Astrocyte of the hippocampus (primary cell): ENCODE measurements around the gene SELPLG.

Source experiments
- DNase-seq: peaks from one replicate; pipeline ENCODE4 v3.0.0; 2011; ENCODE audit warnings: low read depth, low spot score

SELPLG gene

DNA sequence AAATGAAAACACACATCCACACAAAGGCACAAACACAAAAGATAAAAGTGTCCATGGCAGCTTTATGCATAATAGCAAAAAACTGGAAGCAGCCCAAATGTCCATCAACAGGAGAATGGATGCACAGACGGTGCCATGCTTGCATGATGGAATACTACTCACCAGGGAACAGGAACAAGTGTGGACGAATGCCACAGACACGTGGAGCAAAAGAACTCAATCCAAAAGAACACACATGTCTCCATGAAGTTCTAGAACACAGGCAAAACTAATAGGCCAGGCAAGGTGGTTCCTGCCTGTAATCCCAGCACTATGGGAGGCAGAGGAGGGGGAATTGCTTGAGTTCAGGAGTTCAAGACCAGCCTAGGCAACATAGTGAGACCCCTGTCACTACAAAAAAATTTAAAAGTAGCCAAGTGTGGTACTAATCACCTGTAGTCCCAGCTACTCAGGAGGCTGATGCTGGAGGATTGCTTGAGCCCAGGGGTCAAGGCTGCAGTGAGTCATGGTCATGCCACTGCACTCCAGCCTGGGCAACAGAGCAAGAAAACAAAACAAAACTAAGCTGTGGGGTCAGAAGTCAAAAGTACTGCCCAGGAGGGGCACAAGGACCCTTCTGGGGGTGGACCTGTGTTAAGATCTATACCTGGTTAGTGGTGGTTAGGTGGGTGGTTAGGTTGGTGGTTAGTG, 28.5 kb downstream of the SELPLG start:
- DNase-seq, result no peak

DNA sequence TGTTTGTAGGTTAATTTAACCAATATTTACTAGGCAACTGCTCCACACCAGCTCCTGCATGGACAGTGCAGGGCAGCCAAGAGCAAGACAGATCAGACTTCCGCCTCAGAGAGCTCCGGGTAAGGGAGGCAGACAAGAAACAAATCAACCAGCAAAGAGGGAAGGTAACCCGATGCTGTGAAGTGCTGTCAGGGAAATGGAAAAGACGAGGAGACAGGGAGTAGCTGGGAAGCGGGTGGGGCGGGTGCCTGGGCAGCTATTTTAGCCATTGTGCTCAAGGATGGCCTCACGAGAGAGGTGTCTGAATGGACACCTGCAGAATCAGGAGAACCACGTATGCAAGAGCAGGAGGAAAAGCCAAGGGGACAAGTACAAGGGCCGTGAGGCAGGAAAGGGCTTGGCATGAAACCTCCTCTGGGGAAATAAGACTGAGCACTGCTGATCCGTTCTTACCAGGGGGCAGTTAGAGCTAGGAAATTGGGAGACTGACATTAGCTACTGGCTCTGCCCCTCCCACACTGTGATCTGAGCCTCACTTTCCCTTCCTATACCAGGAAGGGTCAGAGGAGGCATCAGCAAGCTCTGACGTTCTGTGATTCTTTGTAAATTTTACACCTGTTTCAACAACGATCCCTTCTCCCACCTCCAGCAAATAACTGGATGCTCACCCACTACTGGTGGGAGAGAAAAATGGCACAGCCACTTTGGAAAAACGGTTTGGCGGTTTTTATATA, 29.3 kb downstream of the SELPLG start:
- DNase-seq, result no peak

DNA sequence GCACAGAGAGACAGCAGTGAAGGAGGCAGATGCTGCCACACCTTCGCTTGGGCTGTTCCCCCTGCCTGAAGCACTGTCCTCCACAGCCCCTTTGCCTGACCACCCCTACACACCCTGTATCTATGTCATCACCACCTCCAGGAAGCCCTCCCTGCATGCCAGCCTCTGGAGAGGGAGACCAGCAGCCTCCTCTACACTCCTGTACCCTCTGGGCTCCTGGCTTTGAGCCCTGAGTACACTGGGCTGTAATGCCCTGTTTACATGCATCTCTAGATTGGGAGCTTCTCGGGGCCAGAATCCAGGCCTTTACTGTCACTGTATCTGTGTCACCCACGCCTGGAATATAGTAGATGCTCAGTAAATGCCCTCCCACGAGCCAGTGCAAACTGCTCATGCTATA, 30.0 kb downstream of the SELPLG start:
- DNase-seq, result no peak

DNA sequence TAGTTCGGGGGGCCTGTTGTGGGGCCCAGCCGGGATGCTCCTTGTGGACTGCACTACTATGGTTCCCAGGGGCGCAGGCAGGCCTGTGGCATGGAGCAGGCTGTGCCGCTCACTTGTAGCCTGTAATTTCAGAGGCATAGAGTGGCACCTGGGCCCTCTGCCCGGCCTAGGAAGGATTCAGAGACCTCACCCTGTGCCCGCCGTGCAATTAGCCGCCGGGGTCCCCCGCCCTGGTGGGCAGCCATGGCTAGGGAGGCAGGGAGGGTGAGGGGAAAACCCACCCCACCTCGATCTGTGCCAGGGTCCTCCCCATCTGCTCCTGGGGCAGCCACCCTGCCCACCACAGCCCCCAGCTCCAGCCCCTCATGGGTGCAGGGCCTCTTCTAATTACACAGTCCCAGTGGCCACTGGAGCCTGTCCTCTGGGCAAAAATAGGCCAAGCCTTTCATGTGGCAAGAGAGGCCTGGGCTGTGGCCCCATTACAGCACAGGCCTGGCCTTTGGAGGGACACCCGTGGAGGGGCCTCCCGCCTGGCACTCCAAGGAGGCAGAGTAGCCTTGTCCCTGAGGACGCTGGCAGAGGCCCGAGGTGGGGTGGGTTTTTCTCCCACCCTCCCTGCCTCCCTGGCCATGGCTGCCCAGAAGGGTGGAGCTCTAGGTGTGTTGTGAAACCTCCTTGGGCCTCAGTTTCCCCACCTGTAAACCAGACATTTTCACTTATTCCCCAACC, 30.6 kb downstream of the SELPLG start:
- no peak for DNase-seq

DNA sequence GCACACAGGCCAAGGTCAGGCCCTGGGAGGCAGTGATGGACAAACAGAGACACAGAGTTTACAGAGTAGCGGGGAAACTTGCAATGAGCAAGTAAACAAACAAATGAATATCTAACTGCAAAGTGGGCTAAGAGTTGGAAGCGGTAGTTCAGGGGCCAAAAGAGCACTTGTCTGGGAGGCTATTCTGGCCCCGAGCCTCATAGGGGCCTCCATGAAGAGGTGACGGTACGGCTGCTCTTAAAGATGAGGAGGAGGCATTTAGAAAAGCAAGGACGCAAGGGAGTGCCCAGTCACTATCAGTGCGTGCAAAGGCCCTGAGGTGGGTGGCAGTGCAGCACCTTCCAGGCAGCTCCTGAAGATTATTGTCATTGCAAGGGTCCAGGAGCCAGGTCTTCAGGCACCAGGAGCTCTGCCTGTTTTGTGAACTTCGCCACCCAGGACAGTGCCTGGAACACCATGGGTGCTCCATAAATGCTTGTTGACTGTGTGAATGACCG, 31.4 kb downstream of the SELPLG start:
- DNase-seq, result no peak

DNA sequence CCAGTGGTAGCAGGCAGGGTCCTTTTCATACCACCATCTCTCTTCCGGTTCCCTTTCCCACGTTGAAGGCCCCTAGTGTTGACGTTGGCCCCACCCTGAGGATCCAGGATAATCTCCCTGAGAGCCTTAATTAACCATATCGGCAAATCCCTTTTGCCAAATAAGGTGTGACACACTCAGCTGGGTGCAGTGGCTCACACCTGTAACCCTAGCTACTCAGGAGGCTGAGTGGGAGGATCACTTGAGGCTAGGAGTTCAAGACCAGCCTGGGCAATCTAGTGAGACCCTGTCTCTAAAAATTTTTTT, 33.0 kb downstream of the SELPLG start:
- no peak for DNase-seq

DNA sequence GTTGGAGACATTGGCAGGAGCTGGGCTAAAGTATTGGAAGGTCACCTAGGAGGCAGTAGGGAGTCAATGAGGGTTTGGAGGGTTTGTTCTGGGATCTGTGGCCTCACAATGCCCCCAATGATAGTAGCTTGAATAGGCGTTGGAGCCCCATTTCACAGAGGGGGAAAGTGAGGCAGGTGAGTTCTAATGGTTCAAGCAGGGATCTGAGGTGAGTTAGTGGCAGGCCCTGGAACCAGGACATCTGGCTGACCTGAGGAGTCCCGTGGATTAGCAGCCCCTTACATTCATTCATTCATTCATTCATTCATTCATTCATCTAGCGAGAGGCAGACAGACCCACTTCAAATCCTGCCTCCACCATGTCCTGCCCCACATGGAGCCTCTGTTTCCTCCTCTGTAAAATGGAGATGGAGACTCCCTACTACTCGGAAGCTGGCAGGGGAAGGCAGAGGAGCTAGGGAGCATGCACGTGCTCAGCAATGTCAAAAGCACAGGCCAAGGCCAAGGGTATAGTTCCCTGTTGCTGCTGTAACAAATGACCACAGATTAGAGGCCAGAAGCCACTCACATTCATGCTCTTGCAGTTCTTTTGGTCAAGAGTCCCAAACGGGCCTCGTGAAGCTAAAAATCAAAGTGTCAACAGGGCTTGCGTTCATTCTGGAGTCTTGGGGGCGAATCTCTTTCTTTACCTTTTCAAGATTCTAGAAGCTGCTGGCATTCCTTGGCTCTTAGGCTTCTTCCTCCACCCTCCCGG, 33.6 kb downstream of the SELPLG start:
- no peak for DNase-seq

DNA sequence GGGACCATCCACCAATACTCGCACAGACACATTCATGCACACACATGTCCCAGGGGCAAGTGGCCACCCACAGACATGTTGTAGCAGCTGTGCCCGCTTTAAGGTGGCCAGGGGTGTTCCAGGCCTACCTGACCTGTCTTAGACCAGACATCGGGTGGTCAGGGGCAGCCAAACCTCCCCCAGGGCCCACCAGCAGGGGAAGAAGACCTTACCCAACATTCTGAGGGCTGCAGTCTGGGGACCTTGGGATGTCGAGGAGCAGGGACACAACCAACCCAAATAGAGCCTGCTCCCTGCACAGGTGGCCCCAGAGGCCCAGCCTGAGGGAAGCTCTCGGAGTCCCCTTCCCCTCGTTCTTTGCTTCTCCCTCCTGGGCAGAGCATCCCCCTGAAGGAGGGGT, 34.2 kb downstream of the SELPLG start:
- DNase-seq, result no peak

DNA sequence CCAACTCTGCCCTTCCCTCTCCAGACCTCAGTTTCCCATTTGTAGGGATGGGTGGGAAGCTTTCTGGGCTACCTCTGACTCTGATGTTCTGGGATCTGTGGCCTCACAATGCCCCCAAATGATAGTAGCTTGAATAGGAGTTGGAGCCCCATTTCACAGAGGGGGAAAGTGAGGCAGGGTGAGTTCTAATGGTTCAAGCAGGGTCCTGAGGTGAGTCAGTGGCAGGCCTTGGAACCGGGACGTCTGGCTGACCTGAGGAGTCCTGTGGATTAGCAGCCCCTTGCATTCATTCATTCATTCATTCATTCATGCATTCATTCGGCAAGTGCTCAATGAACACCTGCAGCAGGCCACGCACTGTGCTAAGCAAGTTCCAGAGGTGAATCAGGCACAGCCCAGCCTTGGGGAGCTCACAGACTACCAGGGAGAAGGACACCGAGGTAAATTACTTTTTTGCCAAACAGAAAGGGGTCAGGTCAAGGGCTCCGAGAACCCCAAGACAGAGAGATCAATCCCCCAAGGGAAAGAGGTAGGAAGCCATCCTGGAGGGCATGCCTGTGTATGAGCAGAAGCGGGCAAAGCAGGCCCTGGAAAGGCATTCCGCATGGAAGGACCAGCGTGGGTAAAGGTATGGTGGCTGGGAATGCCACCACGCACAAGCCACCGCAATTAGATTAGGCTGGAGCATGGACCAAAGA, 35.0 kb downstream of the SELPLG start:
- no peak for DNase-seq

DNA sequence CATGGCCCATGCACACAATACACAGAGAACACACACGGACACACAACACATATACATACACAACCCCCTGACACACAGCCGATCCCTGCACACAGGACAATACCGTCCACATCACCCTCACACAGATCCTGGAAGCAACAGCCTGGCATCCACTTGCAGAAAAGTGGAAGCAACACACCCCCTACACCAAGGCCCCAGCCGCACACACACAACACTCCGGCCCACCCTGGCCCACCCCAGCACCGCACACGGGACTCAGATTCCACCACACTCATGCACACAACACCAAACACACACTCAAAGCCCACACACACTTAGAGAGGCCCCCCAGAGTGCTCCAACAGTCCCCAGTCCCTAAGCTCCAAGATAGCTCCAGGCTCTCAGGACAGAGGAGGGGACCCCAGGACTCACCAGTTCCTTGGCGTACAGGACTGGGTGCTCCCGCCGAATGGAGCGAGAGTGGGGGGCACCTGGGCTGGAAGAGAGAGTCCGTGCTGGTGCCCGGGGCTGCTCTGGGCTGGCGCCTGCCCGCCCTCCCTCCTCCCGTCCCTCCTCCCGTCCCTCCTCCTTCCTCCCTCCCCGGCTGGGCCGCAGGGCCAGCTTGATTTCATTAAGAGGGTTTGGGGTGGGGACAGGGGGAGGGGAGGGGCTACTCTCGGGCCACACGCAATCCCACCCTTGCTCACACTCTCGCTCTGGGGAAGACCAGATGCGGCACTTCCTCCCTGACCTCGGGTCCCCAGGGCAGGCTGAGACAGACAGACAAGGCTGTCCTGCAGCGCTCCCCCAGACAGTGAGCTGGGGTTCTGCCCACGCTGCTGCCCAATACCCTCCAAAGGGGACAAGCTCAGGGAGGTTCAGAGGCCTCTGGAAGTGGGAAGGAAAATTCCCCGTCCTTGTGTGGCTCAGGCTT, 35.9 kb downstream of the SELPLG start, which contains the start of gene TMEM119:
Gene TMEM119 (minus strand): TSS at position 526 of the 913 bp plus-strand sequence. CDS start 5,701 bp downstream, outside the sequence.
- peak; percentile 49 for DNase-seq

DNA sequence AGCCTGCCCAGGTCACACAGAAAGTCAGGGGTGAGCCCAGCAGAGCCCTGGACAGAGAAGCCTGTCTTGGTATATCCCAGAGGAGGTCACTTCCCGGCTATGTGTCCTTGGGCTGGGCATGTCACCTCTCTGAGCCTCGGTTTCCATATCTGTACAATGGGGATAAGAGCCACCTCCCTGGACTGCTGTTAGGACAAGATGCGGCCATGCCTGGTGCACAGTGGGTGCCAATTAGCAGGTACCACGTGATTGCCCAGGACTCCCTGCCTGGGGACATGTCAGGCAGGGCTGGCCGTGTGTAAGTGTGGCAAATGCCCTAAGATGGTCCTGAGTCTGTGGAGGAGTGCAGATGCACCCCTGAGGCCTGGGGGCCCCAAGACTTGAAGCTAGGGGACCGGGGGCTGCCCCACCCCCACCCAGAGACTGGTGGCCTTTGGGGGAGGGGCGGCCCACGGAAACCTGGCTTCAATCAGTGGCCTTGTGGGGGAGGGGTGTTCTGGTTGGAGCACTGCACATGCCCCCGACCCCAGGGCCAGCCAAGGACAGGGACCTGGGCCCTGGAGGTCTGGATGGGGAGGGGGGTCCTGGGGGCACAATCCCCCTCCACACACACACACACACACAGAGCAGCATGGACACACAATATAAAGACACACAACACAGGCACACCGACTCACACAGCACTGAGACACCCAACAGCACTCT, 36.7 kb downstream of the SELPLG start:
- DNase-seq, result no peak

DNA sequence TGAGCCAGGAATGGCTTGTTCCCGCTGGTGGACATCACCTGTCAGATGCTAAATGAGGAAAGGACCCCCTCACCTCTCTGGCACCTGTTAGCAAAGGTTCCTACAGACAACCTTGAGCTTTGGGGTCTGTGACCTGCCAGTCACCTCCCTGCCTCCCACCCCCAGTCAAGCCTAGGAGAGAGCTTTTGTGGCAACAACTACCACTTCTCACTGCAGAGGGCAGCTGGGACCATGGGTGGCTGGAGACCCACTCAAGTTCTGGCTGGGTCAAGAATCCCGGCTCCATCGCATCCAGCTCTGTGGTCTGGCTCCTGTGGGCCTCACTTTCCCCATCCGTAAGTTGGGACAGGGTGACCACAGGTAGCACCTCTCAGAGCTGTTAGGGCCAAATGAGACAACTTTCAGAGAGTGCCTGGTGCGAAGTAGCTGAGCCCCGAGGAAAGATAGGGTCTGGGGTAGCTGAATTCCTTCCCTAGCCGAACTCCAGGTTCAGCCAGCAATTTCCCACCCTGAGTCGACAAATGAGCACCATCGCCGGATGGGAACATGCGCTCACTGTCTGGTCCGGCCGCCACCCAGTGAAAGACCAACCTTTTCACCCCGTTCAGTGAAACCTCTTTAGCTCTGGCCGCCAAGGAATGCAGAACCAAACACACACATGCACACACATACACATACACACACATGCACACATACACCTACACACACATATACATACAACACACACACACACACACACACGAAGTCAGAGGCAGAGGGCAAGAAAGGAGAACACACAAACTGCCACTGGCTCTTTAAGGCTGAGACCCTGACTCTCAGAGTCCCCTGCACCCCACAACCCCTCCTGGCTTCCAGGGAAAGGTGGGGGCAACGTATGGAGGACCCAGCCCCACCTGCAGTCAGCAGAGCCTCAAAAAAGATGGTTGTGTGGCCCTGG, 37.7 kb downstream of the SELPLG start:
- no peak for DNase-seq

DNA sequence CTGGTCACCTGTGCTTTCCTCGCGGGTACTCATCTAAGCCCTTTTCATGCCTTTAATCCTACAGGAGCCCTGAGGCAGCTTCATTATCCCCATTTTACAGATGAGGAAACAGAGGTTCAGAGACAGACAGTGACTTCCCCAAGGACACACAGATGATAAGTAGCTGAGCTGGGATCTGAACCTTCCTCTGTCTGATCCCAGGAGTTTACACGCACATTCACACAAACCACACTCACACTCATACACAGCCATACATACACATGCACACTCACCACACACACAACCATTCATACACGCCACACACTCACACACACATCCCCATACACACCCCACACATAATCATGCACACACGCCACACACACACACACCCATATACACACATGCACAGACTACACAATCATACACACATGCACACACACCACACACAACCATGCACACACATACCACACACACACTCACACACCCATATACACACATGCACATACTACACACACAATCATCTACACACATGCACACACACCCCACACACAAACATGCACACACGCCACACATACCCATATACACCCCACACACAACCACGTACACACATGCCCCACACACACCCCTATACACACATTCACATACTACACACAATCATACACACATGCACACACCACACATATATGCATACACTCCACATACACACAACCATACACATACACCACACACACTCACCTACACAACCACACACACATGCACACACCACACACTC, 38.6 kb downstream of the SELPLG start:
- no peak for DNase-seq

DNA sequence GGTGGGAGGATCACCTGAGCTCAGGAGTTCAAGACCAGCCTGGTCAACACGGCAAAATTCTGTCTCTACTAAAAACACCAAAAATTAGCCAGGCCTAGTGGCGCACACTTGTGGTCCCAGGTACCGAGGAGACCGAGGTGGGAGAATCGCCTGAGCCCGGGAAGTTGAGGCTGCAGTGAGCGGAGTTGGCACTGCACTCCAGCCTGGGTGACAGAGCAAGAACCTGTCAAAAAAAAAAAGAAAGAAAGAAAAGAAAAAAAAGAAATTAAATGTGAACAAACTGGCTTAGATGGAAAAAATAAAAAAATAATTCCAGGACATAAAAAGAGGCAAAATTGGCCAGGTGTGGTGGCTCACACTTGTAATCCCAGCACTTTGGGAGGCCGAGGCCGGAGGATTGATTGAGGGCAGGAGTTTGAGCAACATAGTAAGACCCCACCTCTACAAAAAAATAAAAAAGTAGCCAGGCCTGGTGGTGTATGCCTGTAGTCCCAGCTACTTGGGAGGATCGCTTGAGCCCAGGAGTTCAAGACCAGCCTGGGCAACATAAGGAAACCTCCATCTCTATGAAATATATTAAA, 39.3 kb downstream of the SELPLG start:
- no peak for DNase-seq

DNA sequence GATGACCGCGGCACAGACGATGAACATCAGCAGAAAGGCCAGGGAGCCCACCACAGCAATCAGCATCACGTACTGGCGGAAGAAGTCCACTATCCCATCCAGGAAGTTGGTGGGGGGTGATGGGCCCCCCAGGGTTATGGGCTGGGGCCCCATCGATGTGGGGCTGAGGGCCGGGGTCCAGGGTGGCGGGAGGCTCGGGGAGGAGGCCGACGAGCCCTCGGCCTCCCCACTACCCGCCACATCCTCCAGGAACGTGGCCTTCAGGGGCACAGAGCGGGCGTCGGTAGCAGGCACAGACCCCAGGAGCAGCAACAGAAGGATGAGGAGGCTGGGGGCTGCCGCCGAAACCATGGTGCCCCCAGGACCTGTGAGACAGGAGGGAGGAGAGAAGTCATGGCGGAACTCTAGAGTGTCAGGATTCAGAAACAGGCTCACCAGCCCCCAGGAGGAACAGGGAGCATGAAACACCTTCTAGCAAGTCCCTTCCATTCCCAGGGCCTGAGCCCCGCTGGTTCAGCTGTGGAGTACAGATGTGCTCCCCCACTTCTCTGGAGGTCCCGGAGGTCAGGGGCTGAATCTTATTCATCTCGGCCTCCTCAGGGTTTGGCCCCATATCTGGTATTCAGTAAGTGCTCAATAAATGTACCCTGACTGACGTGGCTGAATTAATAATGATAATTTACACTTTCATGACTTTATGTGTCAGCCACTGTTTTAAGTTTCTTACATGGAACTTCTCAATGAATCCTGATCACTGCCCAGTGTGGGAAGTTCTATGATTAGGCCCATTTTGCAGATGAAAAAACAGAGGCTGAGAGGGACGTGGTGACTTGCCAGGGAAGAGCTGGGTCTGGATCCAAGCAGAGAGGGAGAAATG, 41.4 kb downstream of the SELPLG start:
- no peak for DNase-seq

DNA sequence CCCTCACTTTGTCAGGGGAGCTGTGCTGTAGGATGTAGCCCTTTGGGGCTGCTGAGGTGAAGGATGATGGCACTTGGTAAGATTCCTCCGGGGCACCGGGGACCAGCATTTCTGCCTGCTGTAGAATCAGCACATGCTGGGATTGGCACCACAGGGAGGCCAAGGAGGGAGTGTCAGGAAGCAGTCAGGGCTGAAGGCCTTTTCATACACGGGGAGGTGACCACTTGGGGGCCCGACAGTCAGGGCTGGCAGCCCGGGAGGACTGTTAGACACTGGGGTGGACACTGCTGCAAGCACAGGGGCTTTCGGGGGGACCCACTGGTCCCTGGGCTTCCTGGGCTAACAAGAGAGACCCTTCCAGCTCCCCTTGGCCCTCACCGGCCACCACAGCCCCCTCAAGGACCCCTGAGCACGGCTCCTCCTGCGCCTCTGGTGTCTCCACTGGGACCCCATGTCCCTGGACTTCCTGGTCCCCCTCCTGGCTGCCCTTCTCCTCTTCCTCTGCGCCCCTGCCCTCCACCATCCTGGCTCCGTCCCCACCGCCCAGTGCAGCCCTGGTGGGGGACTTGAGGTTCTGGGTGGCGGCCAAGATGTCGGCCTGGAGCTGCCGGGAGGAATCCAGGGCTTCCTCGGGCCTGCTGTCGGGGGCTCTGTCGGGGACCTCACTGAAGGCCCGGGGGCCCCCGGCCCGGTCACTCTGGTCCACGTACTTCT, 42.3 kb downstream of the SELPLG start:
- DNase-seq, result no peak
